OCI-LY3 (cell line): ENCODE data around the gene TMEM214.

Experiments
- H2AFZ ChIP-seq: fragments of 200-600, 300-600 bp; shearing (Covaris generic); 2 replicates; pipeline ENCODE4 v1.6.0; 2014; ENCODE audit warnings: antibody characterized with exemption, low read depth, low read length
- H3K27ac ChIP-seq: fragments of 200-600, 300-600 bp; sonication (generic); 2 replicates; pipeline ENCODE4 v1.5.1; 2014; ENCODE audit warnings: mild to moderate bottlenecking, low read length, moderate library complexity, mixed read lengths
- H3K27me3 ChIP-seq: fragments of 200-600, 300-600 bp; sonication (generic); 2 replicates; pipeline ENCODE4 v1.6.1; 2014; ENCODE audit warnings: low read depth, low read length, mixed read lengths
- H3K36me3 ChIP-seq: fragments of 200-600, 300-600 bp; sonication (generic); replicated peaks from 2 replicates; pipeline ENCODE3; 2014; ENCODE audit warnings: low read depth, low read length, mixed read lengths
- H3K4me1 ChIP-seq: fragments of 300-600, 200-600 bp; sonication (generic); 2 replicates; pipeline ENCODE4 v1.6.1; 2014; ENCODE audit warnings: low read length, mixed read lengths
- H3K4me2 ChIP-seq: fragments of 200-600, 300-600 bp; sonication (generic); 2 replicates; pipeline ENCODE4 v1.6.1; 2014; ENCODE audit warnings: low read length, mixed read lengths
- H3K4me3 ChIP-seq: fragments of 300-600, 200-600 bp; sonication (generic); 2 replicates; pipeline ENCODE4 v1.5.1; 2014; ENCODE audit warnings: antibody characterized with exemption, mild to moderate bottlenecking, low read length, moderate library complexity
- H3K79me2 ChIP-seq: fragments of 300-600, 200-600 bp; shearing (Covaris generic); 2 replicates; pipeline ENCODE4 v1.6.1; 2014; ENCODE audit warnings: mild to moderate bottlenecking, low read length, mixed read lengths
- H3K9ac ChIP-seq: fragments of 300-600, 200-600 bp; shearing (Covaris generic); 2 replicates; pipeline ENCODE4 v1.6.0; 2014; ENCODE audit warnings: mild to moderate bottlenecking, low read length, moderate library complexity
- H3K9me3 ChIP-seq: fragments of 200-600, 300-600 bp; shearing (Covaris generic); 2 replicates; pipeline ENCODE4 v1.6.1; 2014; ENCODE audit warnings: low read length, mixed read lengths; ENCODE audit not compliant: insufficient read depth
- H4K20me1 ChIP-seq: fragments of 200-600, 300-600 bp; sonication (generic); 2 replicates; pipeline ENCODE4 v1.6.1; 2016; ENCODE audit warnings: low read length, mixed read lengths; ENCODE audit not compliant: insufficient read depth
- CTCF ChIP-seq: fragments of 200-600, 300-600 bp; sonication (generic); IDR thresholded peaks from 2 replicates; pipeline ENCODE4 v1.5.1; 2014; ENCODE audit warnings: antibody characterized with exemption, low read length, low read depth
- EZH2phosphoT487 ChIP-seq: fragments of 200-600 bp; shearing (Covaris generic); IDR thresholded peaks from 2 replicates; pipeline ENCODE4 v1.6.1; 2018; ENCODE audit warnings: antibody characterized with exemption, mixed run types, low read depth

The TMEM214 gene

GRCh38 chr2:26988058-26988860 is 44.5 kb upstream of the TMEM214 start:
- Histone ChIP-seq H3K4me2 (no peak overlapping the region), H3K36me3 (no peaks in the 10 kb centered on the region), H3K79me2 (no peaks in the 10 kb centered on the region), H4K20me1 (no peaks in the 10 kb centered on the region), H3K27ac (no peak overlapping the region), H3K4me3 (no peak overlapping the region), H3K9me3 (no peaks in the 10 kb centered on the region), H3K27me3 (peaks cover 14% of the 10 kb centered on the region), H2AFZ (no peak overlapping the region), H3K9ac (no peak overlapping the region), H3K4me1 (no peaks in the 10 kb centered on the region)
- no peak for TF ChIP-seq CTCF
- TF ChIP-seq EZH2phosphoT487 = no peak

GRCh38 chr2:26989156-26989555 is 43.6 kb upstream of the TMEM214 start:
- Histone ChIP-seq H3K4me2 (no peak overlapping the region), H3K36me3 (no peaks in the 10 kb centered on the region), H3K27me3 (peaks cover 15% of the 10 kb centered on the region), H3K27ac (no peak overlapping the region), H3K4me1 (no peaks in the 10 kb centered on the region), H3K9ac (no peak overlapping the region), H3K79me2 (no peaks in the 10 kb centered on the region), H3K4me3 (no peak overlapping the region), H2AFZ (no peak overlapping the region), H4K20me1 (no peaks in the 10 kb centered on the region), H3K9me3 (no peaks in the 10 kb centered on the region)
- TF ChIP-seq EZH2phosphoT487 = no peak
- TF ChIP-seq CTCF = no peak

GRCh38 chr2:26991717-26992116 is 41.0 kb upstream of the TMEM214 start:
- no peak overlapping the region for H2AFZ ChIP-seq
- no peak overlapping the region for H3K4me2 ChIP-seq
- no peaks in the 10 kb centered on the region for H3K79me2 ChIP-seq
- TF ChIP-seq CTCF (no peak), EZH2phosphoT487 (no peak)
- H3K9me3 ChIP-seq = no peaks in the 10 kb centered on the region
- H3K27me3 ChIP-seq = peaks cover 12% of the 10 kb centered on the region
- H3K27ac ChIP-seq = no peak overlapping the region
- no peaks in the 10 kb centered on the region for H3K4me1 ChIP-seq
- H4K20me1 ChIP-seq = no peaks in the 10 kb centered on the region
- H3K4me3 ChIP-seq = no peak overlapping the region
- H3K9ac ChIP-seq = no peak overlapping the region
- H3K36me3 ChIP-seq = no peaks in the 10 kb centered on the region

GRCh38 chr2:26993768-26994167 is 39.0 kb upstream of the TMEM214 start:
- H4K20me1 ChIP-seq = no peaks in the 10 kb centered on the region
- no peaks in the 10 kb centered on the region for H3K36me3 ChIP-seq
- no peak for TF ChIP-seq CTCF
- no peak for TF ChIP-seq EZH2phosphoT487
- no peak overlapping the region for H3K4me3 ChIP-seq
- H3K4me1 ChIP-seq = no peaks in the 10 kb centered on the region
- H3K4me2 ChIP-seq = no peak overlapping the region
- no peak overlapping the region for H2AFZ ChIP-seq
- no peak overlapping the region for H3K9ac ChIP-seq
- H3K79me2 ChIP-seq = no peaks in the 10 kb centered on the region
- peaks cover 17% of the 10 kb centered on the region for H3K27me3 ChIP-seq
- H3K9me3 ChIP-seq = no peaks in the 10 kb centered on the region
- no peak overlapping the region for H3K27ac ChIP-seq
